C4-2B (cell line): Measurements from ENCODE around the gene HIPK4.

Source experiments
- ZFX ChIP-seq: fragments of 450-650 bp; IDR thresholded peaks from 2 replicates; pipeline ENCODE4 v1.6.1; 2017
- TF ChIP-seq, protein P1 (sequence below): fragments of 450-650 bp; conservative IDR thresholded peaks from 2 replicates; pipeline ENCODE4 v1.5.1; 2017; ENCODE audit warnings: mild to moderate bottlenecking

DNA sequence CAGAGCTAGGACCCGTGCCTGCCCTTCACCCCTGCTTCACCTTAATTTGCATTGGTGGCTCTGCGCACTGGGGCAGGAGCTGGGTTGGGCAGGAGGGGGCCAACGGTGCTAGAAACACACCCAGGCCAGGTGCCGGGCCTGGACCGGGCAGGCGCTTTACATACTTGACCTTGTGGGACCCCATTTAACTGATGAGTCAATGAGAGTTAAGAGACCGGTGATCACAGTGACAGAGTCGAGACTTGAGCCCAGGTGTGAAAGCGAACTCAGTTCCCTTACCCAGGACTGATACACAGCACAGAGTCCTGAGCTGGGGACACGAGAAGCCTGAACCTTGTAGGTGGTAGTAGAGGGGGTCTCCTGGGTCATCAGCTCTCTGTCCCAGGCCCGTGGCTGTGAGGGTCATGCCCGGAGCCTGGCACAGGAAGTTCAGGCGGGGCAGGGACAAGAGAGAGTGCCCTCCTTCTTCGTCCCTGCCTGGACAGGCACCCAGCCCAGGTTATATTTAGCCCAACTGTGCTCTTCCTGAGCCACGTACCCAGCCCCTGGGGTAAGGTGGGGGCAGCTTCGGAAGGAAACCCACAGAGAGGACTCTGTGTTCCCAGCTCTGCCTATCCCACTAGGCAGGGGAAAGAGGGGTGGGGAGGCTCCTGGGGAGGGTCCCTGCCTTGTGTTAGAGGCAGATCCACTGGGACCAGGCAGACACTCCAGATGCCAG is 21.3 kb upstream of the HIPK4 start:
- TF ChIP-seq, protein P1, sequence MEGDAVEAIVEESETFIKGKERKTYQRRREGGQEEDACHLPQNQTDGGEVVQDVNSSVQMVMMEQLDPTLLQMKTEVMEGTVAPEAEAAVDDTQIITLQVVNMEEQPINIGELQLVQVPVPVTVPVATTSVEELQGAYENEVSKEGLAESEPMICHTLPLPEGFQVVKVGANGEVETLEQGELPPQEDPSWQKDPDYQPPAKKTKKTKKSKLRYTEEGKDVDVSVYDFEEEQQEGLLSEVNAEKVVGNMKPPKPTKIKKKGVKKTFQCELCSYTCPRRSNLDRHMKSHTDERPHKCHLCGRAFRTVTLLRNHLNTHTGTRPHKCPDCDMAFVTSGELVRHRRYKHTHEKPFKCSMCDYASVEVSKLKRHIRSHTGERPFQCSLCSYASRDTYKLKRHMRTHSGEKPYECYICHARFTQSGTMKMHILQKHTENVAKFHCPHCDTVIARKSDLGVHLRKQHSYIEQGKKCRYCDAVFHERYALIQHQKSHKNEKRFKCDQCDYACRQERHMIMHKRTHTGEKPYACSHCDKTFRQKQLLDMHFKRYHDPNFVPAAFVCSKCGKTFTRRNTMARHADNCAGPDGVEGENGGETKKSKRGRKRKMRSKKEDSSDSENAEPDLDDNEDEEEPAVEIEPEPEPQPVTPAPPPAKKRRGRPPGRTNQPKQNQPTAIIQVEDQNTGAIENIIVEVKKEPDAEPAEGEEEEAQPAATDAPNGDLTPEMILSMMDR = no peak
- TF ChIP-seq ZFX = no peak
